Activated CD4-positive, alpha-beta T cell treated with anti-CD3 and anti-CD28 coated beads, Interleukin-2, amount 50 U/mL, for 48 hours (primary cell): ENCODE measurements around the gene PRPF40A.

Source experiments
- DNase-seq, 2 experiments: peaks; one replicate each; pipeline ENCODE4 v3.0.0-alpha.2; 2020

The PRPF40A gene

GRCh38 chr2:152613235-152613634 lies 104.0 kb downstream of the PRPF40A start:
- DNase-seq, result no peak

GRCh38 chr2:152611458-152612231 lies 105.6 kb downstream of the PRPF40A start:
- no peak for DNase-seq

- DNase-seq, result no peak
Measured at GRCh38 chr2:152609699-152610098, 107.6 kb downstream of the PRPF40A start.

GRCh38 chr2:152609154-152609553 lies 108.1 kb downstream of the PRPF40A start:
- no peak for DNase-seq

GRCh38 chr2:152607793-152608300 lies 109.4 kb downstream of the PRPF40A start:
- no peak for DNase-seq

GRCh38 chr2:152606941-152607340 lies 110.3 kb downstream of the PRPF40A start:
- DNase-seq, result no peak

- DNase-seq, result no peak
Measured at GRCh38 chr2:152606081-152606480, 111.2 kb downstream of the PRPF40A start.

GRCh38 chr2:152603166-152603565 lies 114.1 kb downstream of the PRPF40A start:
- no peak for DNase-seq

GRCh38 chr2:152602750-152603149 lies 114.5 kb downstream of the PRPF40A start:
- no peak for DNase-seq
